Uterus (tissue), 4 donors: ENCODE measurements around the gene ANKRD13C. TPM values are rescaled to one million over a fixed set of nuclear protein-coding genes. Genes with fewer than 3 reads are reported as not detected.

Experiments used
- DNase-seq, 2 donors: peaks; one replicate each; pipeline ENCODE4 v3.0.0-alpha.2; 2019 to 2020
- H3K27ac ChIP-seq, 2 donors: fragments of 200-600 bp; sonication (generic); 1 replicate in 1 of 2; 2 replicates in 1 of 2; pipeline ENCODE4 v1.5.1; 2016 to 2018
- H3K27me3 ChIP-seq, 2 donors: fragments of 200-600 bp; sonication (generic); one replicate each; pipeline ENCODE4 v1.5.1; 2018 to 2019; ENCODE audit warnings: control low read depth in 1 of 2
- H3K36me3 ChIP-seq, 2 donors: fragments of 200-600 bp; sonication (generic); one replicate each; pipeline ENCODE4 v1.5.1; 2019; ENCODE audit warnings: control low read depth in 1 of 2
- H3K4me1 ChIP-seq, 2 donors: fragments of 200-600 bp; sonication (generic); one replicate each; pipeline ENCODE4 v1.5.1; 2018 to 2019; ENCODE audit warnings: control low read depth in 1 of 2
- H3K4me3 ChIP-seq, 2 donors: fragments of 200-600 bp; sonication (generic); 1 replicate in 1 of 2; 2 replicates in 1 of 2; pipeline ENCODE4 v1.5.1; 2018 to 2019; ENCODE audit warnings: mild to moderate bottlenecking in 1 of 2
- H3K9me3 ChIP-seq, 2 donors: fragments of 200-600 bp; sonication (generic); one replicate each; pipeline ENCODE4 v1.5.1; 2019; ENCODE audit warnings: control low read depth in 1 of 2
- CTCF ChIP-seq, 4 experiments: fragments of 200-600 bp in 2 of 4; fragments of 450-650 bp in 2 of 4; sonication (generic) in 2 of 4; IDR thresholded peaks; one replicate each; pipeline ENCODE4 v1.5.1; 2016 to 2019; ENCODE audit warnings: antibody characterized with exemption in 4 of 4, mild to moderate bottlenecking in 2 of 4, moderate library complexity in 1 of 4
- POLR2A ChIP-seq, 2 donors: fragments of 450-650 bp; IDR thresholded peaks; one replicate each; pipeline ENCODE4 v1.6.1; 2016; ENCODE audit warnings: antibody characterized with exemption in 2 of 2, mild to moderate bottlenecking in 1 of 2, moderate library complexity in 1 of 2
- intact Hi-C: fragments of 100-400 bp; cut with DNase I; formaldehyde crosslinking; loops from one replicate; pipeline ENCODE4 v1.15.1; 2023; ENCODE audit warnings: low total_unique reads
- total RNA-seq, 4 donors: library from RNA; depleted of rRNA in 3 of 4; stranded (reverse); fragments of >200 nt in 3 of 4; gene quantifications; one replicate each; pipeline versions ENCODE4 v1.1.0 to v1.2.4, GENCODE V29; 2014 to 2023
- donor health status: DM: yes; HTN: yes; CAD: no.

ANKRD13C gene
- total RNA-seq, 4 donors from 2014 or later, result 28.7 to 59.5 (median 32.6) TPM

GRCh38 chr1:70210820-70211219, 143.7 kb downstream of the ANKRD13C start:
- Histone ChIP-seq H3K9me3 (no peaks in the 10 kb centered on the region), H3K27me3 (no peaks in the 10 kb centered on the region), H3K36me3 (no peaks in the 10 kb centered on the region), H3K27ac (no peak overlapping the region), H3K4me3 (no peak overlapping the region), H3K4me1 (peaks cover 0 to 5% of the 10 kb centered on the region in 2 donors)
- TF ChIP-seq POLR2A (IDR thresholded peaks at IDR 0.05), result no peak
- TF ChIP-seq CTCF (IDR thresholded peaks at IDR 0.05), result no peak
- DNase-seq, result no peak
- intact Hi-C loops, result no loop called here

Other genes starting within 250 kb of the ANKRD13C start
- 10 to 100 TPM in 3 of 4 donors, 1 to 10 TPM in 1; 6.1 to 37.3 (median 18.1) TPM for gene LRRC40, start 149.1 kb downstream of the ANKRD13C start, total RNA-seq
- 100 to 1,000 TPM; 172 to 316 (median 237) TPM for gene SRSF11, start 133.3 kb downstream of the ANKRD13C start, total RNA-seq
- gene CTH, start 56.5 kb upstream of the ANKRD13C start, total RNA-seq, result 10 to 100 TPM in 1 of 4 donors, 1 to 10 TPM in 3; 1.0 to 11.2 (median 3.5) TPM